Measurements from ENCODE around the gene ANO10. TPM values are rescaled to one million over a fixed set of nuclear protein-coding genes. Genes with fewer than 3 reads are reported as not detected.

Gene ANO10
- total and polyA plus RNA-seq, 2 donors (not counting 3 experiments of a cell fraction or from before 2014, with no cell fraction given): 28.4 to 45.8 TPM

DNA sequence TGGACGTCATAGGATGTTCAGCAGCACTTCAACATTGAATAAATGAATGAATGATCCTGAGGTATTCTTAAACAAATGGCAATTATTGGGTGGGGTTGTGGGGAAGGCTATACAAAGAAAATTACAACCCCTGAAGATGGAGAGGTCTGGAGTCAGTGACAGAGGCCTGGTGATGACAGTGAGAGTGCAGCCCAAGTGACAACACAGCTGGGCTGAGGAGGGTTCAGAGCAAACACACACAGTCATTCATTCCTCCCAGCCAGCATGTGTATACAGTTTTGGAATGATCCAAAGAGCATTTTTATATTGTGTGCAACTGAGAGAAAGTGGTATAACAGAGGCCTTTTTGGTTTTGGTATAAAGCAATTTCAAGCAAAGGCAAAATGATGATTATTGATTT lies 148.1 kb downstream of the ANO10 start:
- CTCF ChIA-PET: interaction anchor here (1.2 to 1.8 kb wide), 3 partner anchors 13 to 29 kb away, joined by 4 to 5 read pairs (median 4); no protein-coding TSS in a partner anchor
- no peak for FAIRE-seq
- Histone ChIP-seq H3K36me3 (ENCODE audit: control insufficient read depth in 2 of 2, extremely low read depth in 1 of 2, insufficient read depth in 2 of 2, low read length in 2 of 2) (no peaks in the 10 kb centered on the region), H3K27me3 (ENCODE audit: control insufficient read depth in 2 of 2, insufficient read depth in 2 of 2, low read length in 2 of 2) (no peaks in the 10 kb centered on the region), H3K4me3 (replicated peaks in 1 of 3; ENCODE audit: insufficient read depth in 1 of 3, low read depth in 1 of 3, low read length in 3 of 3) (no peak overlapping the region), H3K4me1 (ENCODE audit: control insufficient read depth, extremely low read depth, insufficient read depth, low read length) (peaks cover 22% of the 10 kb centered on the region), H4K20me1 (replicated peaks; ENCODE audit: control insufficient read depth, extremely low read depth, insufficient read depth, low read length) (no peaks in the 10 kb centered on the region), H3K9me3 (replicated peaks; ENCODE audit: control insufficient read depth, insufficient read depth, low read length) (no peaks in the 10 kb centered on the region), H3K9me1 (replicated peaks; ENCODE audit: control insufficient read depth, extremely low read depth, insufficient read depth, low read length) (no peaks in the 10 kb centered on the region), H3K4me2 (ENCODE audit: insufficient read depth, low read length) (no peak overlapping the region), H3K9ac (replicated peaks; ENCODE audit: extremely low read depth, insufficient read depth, low read length) (no peak overlapping the region), H2AFZ (ENCODE audit: low read depth, low read length) (no peak overlapping the region), H3K79me2 (ENCODE audit: control insufficient read depth, insufficient read depth, low read length) (no peaks in the 10 kb centered on the region), H3K27ac (ENCODE audit: insufficient read depth, low read depth, low read length) (no peak overlapping the region)
- intact Hi-C loops (cut with micrococcal nuclease) (no loop called here), dilution Hi-C loops (cut with MboI; ENCODE audit: extremely low pct_ligation_motif_present, low sequenced_read_pairs) (no loop called here)
- POLR2A ChIA-PET: no interaction called here
- BruUV-seq (replicated peaks): no TSS peak
- no peak for DNase-seq (ENCODE audit: low read depth, low spot score)
- TF ChIP-seq MYC (IDR thresholded peaks at IDR 0.05; ENCODE audit: low read depth, low read length) (no peak), POLR2A (IDR thresholded peaks at IDR 0.05; ENCODE audit: low read depth, low read length) (no peak)
- TF ChIP-seq, protein P1, sequence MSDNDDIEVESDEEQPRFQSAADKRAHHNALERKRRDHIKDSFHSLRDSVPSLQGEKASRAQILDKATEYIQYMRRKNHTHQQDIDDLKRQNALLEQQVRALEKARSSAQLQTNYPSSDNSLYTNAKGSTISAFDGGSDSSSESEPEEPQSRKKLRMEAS (IDR thresholded peaks at IDR 0.05; ENCODE audit: insufficient read depth, insufficient read length): no peak

DNA sequence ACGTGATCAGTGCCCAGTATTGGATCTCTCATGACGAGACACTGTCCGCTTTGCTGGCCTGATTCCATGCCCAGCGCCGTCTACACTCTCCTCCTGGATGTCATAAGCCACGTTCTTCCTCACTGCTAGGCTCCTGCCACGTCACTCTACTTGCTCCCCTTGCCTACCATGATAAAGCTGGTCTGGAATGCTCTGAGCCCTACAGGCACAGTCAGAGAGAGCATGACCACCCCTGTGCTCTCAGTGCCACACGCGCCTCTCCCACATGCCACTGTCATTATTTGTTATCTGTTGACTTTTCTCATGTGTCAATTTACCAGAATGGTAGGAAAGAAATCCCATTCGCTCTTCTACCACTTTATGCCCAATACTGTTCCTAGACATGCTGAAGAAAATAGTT lies 148.6 kb downstream of the ANO10 start:
- H4K20me1 ChIP-seq (replicated peaks; ENCODE audit: control insufficient read depth, extremely low read depth, insufficient read depth, low read length): no peaks in the 10 kb centered on the region
- no TSS peak for BruUV-seq (replicated peaks)
- CTCF ChIA-PET: interaction anchor here (1.2 kb wide), 1 partner anchor 30 kb away, joined by 5 read pairs; no protein-coding TSS in a partner anchor
- POLR2A ChIA-PET: no interaction called here
- H3K4me2 ChIP-seq (ENCODE audit: insufficient read depth, low read length): no peak overlapping the region
- H3K9me1 ChIP-seq (replicated peaks; ENCODE audit: control insufficient read depth, extremely low read depth, insufficient read depth, low read length): no peaks in the 10 kb centered on the region
- DNase-seq (ENCODE audit: low read depth, low spot score): no peak
- H3K9me3 ChIP-seq (replicated peaks; ENCODE audit: control insufficient read depth, insufficient read depth, low read length): no peaks in the 10 kb centered on the region
- no peak overlapping the region for H2AFZ ChIP-seq (ENCODE audit: low read depth, low read length)
- no peak for FAIRE-seq
- H3K79me2 ChIP-seq (ENCODE audit: control insufficient read depth, insufficient read depth, low read length): no peaks in the 10 kb centered on the region
- dilution Hi-C loops (cut with MboI; ENCODE audit: extremely low pct_ligation_motif_present, low sequenced_read_pairs): no loop called here
- TF ChIP-seq POLR2A (IDR thresholded peaks at IDR 0.05; ENCODE audit: low read depth, low read length) (no peak), GATA2 (IDR thresholded peaks at IDR 0.05; ENCODE audit: insufficient read depth, insufficient read length, low read depth, low read length) (no peak), FOS (IDR thresholded peaks at IDR 0.05; ENCODE audit: borderline replicate concordance, insufficient read depth, low read length) (no peak), JUN (IDR thresholded peaks at IDR 0.05; ENCODE audit: borderline replicate concordance, insufficient read depth, insufficient read length, low read depth) (no peak), MYC (IDR thresholded peaks at IDR 0.05; ENCODE audit: low read depth, low read length) (no peak), POLR2AphosphoS5 (IDR thresholded peaks at IDR 0.05; ENCODE audit: insufficient read depth, low read depth, low read length) (no peak), EZH2 (IDR thresholded peaks at IDR 0.05; ENCODE audit: borderline replicate concordance, low read depth, low read length, severe bottlenecking) (no peak)
- TF ChIP-seq, protein P2, sequence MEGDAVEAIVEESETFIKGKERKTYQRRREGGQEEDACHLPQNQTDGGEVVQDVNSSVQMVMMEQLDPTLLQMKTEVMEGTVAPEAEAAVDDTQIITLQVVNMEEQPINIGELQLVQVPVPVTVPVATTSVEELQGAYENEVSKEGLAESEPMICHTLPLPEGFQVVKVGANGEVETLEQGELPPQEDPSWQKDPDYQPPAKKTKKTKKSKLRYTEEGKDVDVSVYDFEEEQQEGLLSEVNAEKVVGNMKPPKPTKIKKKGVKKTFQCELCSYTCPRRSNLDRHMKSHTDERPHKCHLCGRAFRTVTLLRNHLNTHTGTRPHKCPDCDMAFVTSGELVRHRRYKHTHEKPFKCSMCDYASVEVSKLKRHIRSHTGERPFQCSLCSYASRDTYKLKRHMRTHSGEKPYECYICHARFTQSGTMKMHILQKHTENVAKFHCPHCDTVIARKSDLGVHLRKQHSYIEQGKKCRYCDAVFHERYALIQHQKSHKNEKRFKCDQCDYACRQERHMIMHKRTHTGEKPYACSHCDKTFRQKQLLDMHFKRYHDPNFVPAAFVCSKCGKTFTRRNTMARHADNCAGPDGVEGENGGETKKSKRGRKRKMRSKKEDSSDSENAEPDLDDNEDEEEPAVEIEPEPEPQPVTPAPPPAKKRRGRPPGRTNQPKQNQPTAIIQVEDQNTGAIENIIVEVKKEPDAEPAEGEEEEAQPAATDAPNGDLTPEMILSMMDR (IDR thresholded peaks at IDR 0.05; ENCODE audit: extremely low read depth in 1 of 2, insufficient read depth in 1 of 2, low read depth in 1 of 2, low read length in 2 of 2): no peak
- TF ChIP-seq, protein P1 (IDR thresholded peaks at IDR 0.05; ENCODE audit: insufficient read depth, insufficient read length): no peak
- no peak overlapping the region for H3K27ac ChIP-seq (ENCODE audit: insufficient read depth, low read depth, low read length)
- no peak overlapping the region for H3K4me3 ChIP-seq (replicated peaks in 1 of 3; ENCODE audit: insufficient read depth in 1 of 3, low read depth in 1 of 3, low read length in 3 of 3)
- no peak overlapping the region for H3K9ac ChIP-seq (replicated peaks; ENCODE audit: extremely low read depth, insufficient read depth, low read length)
- H3K27me3 ChIP-seq (ENCODE audit: control insufficient read depth in 2 of 2, insufficient read depth in 2 of 2, low read length in 2 of 2): no peaks in the 10 kb centered on the region
- peaks cover 17% of the 10 kb centered on the region for H3K4me1 ChIP-seq (ENCODE audit: control insufficient read depth, extremely low read depth, insufficient read depth, low read length)
- no peaks in the 10 kb centered on the region for H3K36me3 ChIP-seq (ENCODE audit: control insufficient read depth in 2 of 2, extremely low read depth in 1 of 2, insufficient read depth in 2 of 2, low read length in 2 of 2)
- intact Hi-C loops (cut with micrococcal nuclease): no loop called here
